Right lobe of liver (tissue), 4 donors: Measurements from ENCODE around the gene CAPN14.

Source experiments
- POLR2A ChIP-seq: fragments of 450-650 bp; IDR thresholded peaks from one replicate; pipeline ENCODE4 v1.6.1; 2017; ENCODE audit warnings: antibody characterized with exemption, mild to moderate bottlenecking
- TF ChIP-seq, protein P1 (sequence below), 4 donors: fragments of 200-600 bp in 3 of 4; fragments of 450-650 bp in 1 of 4; IDR thresholded peaks; one replicate each; pipeline versions ENCODE4 v1.5.1 to v1.8.0; 2016 to 2022; ENCODE audit warnings: antibody characterized with exemption in 4 of 4, mild to moderate bottlenecking in 2 of 4
- donor health status: DM: no; HTN: no; CAD: no.
- donor health status: DM: no; HTN: no; CAD: no.
- donor health status: DM: no; HTN: yes; CAD: no.

DNA sequence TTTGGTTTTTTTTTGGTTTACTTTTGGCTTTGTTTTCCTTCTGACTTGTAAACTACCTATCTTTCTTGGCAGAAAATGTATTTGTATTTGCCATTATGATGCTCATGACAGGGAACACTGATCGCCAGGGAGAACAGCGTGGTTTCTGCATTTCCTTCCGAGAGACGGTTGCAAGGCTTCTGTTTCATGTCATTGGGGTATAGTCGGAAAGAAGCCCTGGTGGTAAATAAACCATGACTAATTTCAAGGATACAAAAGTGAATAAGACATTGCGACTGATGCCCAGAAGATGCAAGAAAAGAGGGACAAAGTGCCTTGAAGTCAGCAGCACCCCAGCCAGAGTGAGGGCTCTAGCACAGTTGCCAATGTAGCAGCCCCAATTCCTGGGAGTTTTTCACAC lies 4.2 kb upstream of the CAPN14 start:
- TF ChIP-seq, protein P1, sequence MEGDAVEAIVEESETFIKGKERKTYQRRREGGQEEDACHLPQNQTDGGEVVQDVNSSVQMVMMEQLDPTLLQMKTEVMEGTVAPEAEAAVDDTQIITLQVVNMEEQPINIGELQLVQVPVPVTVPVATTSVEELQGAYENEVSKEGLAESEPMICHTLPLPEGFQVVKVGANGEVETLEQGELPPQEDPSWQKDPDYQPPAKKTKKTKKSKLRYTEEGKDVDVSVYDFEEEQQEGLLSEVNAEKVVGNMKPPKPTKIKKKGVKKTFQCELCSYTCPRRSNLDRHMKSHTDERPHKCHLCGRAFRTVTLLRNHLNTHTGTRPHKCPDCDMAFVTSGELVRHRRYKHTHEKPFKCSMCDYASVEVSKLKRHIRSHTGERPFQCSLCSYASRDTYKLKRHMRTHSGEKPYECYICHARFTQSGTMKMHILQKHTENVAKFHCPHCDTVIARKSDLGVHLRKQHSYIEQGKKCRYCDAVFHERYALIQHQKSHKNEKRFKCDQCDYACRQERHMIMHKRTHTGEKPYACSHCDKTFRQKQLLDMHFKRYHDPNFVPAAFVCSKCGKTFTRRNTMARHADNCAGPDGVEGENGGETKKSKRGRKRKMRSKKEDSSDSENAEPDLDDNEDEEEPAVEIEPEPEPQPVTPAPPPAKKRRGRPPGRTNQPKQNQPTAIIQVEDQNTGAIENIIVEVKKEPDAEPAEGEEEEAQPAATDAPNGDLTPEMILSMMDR (IDR thresholded peaks at IDR 0.05) = no peak
- no peak for TF ChIP-seq POLR2A
